ENCODE results near the gene TRIM4. TPM values are rescaled to one million over a fixed set of nuclear protein-coding genes. Genes with fewer than 3 reads are reported as not detected.
"Not testable (repeated sequence)": the region's sequence is repeated elsewhere in the genome, so short reads cannot be mapped to it uniquely, and the experiment has no call there.

Gene TRIM4
- total and polyA plus RNA-seq, 5 experiments from 2014 or later, result 22.2 to 70.6 (median 32.2) TPM

- POLR2A ChIA-PET, result interaction anchor here (0.7 kb wide), 1 partner anchor 551 kb away, joined by 3 read pairs; the partner anchor contains the start of gene ZCWPW1
Observed at GRCh38 chr7:99876933-99877332, 42.4 kb downstream of the TRIM4 start, which contains the start of gene OR2AE1. Gene OR2AE1, minus strand, starts transcription at chr7:99877033. Its CDS starts 0 bp downstream, at chr7:99877033.

GRCh38 chr7:99876491-99876890 is 42.8 kb downstream of the TRIM4 start:
- POLR2A ChIA-PET, result no interaction called here
- Mint-ChIP-seq H3K27ac (no peak overlapping the region), H3K4me3 (no peak overlapping the region), H3K36me3 (peaks cover 0 to 5% (median 0%) of the 10 kb centered on the region in 3 donors), H3K9me3 (no peaks in the 10 kb centered on the region), H3K27me3 (no peaks in the 10 kb centered on the region), H3K4me1 (peaks cover 0 to 1% (median 0%) of the 10 kb centered on the region in 4 donors)
- DNase-seq (no peak), ATAC-seq (no peak)

More at GRCh38 chr7:99876933-99877332, 42.4 kb downstream of the TRIM4 start, which contains the start of gene OR2AE1:
- Mint-ChIP-seq H3K4me1 (peaks cover 0 to 1% (median 0%) of the 10 kb centered on the region in 4 donors), H3K36me3 (peaks cover 0 to 5% (median 0%) of the 10 kb centered on the region in 3 donors), H3K9me3 (no peaks in the 10 kb centered on the region), H3K27ac (peak within 1 kb of the TSS in 3 of 10 donors; percentile 1 to 70 (median 12)), H3K27me3 (no peaks in the 10 kb centered on the region), H3K4me3 (no peak within 1 kb of the TSS)
- DNase-seq, result no peak
- ATAC-seq, result no peak

DNA sequence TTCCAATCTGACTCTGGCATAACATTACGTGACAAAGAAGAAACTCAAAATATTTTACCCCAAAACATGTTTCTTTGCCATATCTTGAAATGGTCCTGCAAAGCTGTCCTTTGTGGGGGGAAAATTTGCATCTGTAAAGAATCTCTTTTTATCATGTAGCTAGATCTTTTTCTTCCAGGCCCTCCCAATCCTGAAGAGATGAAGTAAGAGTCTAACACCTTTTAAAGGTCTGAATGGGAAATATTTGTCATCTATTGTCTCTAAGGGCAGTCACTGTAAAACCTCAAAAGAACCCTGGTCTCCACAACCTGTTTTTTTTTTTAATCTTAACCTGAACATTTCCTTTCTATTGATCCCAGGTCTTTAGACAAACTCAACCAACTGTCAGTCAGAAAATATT is 51.1 kb downstream of the TRIM4 start:
- no peak for DNase-seq
- peaks cover 0 to 11% (median 0%) of the 10 kb centered on the region in 9 donors for H3K9me3 Mint-ChIP-seq
- H3K27me3 Mint-ChIP-seq, result peaks cover 0 to 10% (median 7%) of the 10 kb centered on the region in 5 donors
- POLR2A ChIA-PET, result interaction anchor here (0.7 kb wide), 1 partner anchor 303 kb away, joined by 4 read pairs; no protein-coding TSS in a partner anchor
- H3K4me1 Mint-ChIP-seq, result no peaks in the 10 kb centered on the region
- peaks cover 0 to 15% (median 3%) of the 10 kb centered on the region in 3 donors for H3K36me3 Mint-ChIP-seq
- H3K27ac Mint-ChIP-seq, result no peak overlapping the region
- no peak for ATAC-seq
- H3K4me3 Mint-ChIP-seq, result no peak overlapping the region

DNA sequence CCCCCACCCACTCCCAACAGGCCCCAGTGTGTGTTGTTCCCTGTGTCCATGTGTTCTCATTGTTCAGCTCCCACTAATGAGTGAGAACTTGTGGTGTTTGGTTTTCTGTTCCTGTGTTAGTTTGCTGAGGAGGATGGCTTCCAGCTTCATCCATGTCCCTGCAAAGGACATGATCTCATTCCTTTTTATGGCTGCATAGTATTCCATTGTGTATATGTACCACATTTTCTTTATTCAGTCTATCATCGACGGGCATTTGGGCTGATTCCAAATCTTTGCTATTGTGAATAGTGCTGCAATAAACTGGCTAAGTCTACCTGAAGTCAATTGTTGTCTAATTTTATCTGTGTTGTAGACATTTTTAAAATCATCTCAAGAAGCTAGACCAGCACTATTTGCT is 51.9 kb downstream of the TRIM4 start:
- POLR2A ChIA-PET, H3K27ac Mint-ChIP-seq, H3K4me1 Mint-ChIP-seq, DNase-seq, H3K4me3 Mint-ChIP-seq, ATAC-seq: not testable (repeated sequence)
- H3K36me3 Mint-ChIP-seq, result peaks cover 0 to 11% (median 3%) of the 10 kb centered on the region in 3 donors
- peaks cover 0 to 11% (median 0%) of the 10 kb centered on the region in 9 donors for H3K9me3 Mint-ChIP-seq
- peaks cover 3 to 10% (median 10%) of the 10 kb centered on the region in 5 donors for H3K27me3 Mint-ChIP-seq

DNA sequence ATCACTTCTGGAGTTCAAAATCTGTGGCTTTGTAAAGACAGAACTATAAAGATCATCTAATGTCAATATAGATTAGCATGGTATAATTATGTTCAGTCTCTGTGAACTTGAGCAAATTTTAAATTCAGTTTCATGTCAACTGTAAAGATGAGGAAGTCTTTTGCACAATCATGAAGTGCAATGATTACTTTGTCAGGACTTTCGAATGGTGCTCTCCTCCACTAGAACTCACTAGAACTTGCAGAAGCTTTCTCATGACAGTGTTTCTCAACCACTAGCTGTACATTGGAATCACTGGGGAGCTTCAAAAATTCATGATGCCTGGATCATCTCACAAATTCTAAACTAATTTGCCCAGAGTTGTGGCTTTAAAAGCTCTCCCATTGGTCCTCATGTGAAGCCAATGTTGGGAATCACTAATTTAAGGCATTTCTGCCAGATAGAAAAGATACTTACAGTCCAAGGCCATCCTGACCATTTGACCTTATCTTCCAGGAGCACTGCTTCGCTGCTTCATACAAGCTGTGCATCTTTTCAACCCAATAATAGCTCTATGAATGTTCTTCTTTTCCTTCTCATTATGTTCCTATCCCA is 55.4 kb downstream of the TRIM4 start:
- H3K9me3 Mint-ChIP-seq, result peaks cover 0 to 11% (median 0%) of the 10 kb centered on the region in 9 donors
- peaks cover 0 to 10% (median 3%) of the 10 kb centered on the region in 3 donors for H3K36me3 Mint-ChIP-seq
- DNase-seq (no peak), ATAC-seq (no peak)
- H3K4me1 Mint-ChIP-seq, result no peaks in the 10 kb centered on the region
- POLR2A ChIA-PET, result no interaction called here
- H3K27ac Mint-ChIP-seq, result no peak overlapping the region
- H3K4me3 Mint-ChIP-seq, result no peak overlapping the region
- H3K27me3 Mint-ChIP-seq, result peaks cover 7 to 17% (median 13%) of the 10 kb centered on the region in 5 donors

GRCh38 chr7:99860281-99861127 is 58.8 kb downstream of the TRIM4 start:
- POLR2A ChIA-PET, result no interaction called here
- no peak for DNase-seq
- peaks cover 0 to 6% (median 0%) of the 10 kb centered on the region in 9 donors for H3K9me3 Mint-ChIP-seq
- no peak overlapping the region for H3K27ac Mint-ChIP-seq
- H3K4me1 Mint-ChIP-seq, result no peaks in the 10 kb centered on the region
- peaks cover 0 to 2% (median 0%) of the 10 kb centered on the region in 3 donors for H3K36me3 Mint-ChIP-seq
- no peak overlapping the region for H3K4me3 Mint-ChIP-seq
- H3K27me3 Mint-ChIP-seq, result peaks cover 5 to 17% (median 15%) of the 10 kb centered on the region in 5 donors
- ATAC-seq, result no peak

GRCh38 chr7:99855236-99855635 is 64.1 kb downstream of the TRIM4 start:
- Mint-ChIP-seq H3K27me3 (peaks cover 4 to 25% (median 10%) of the 10 kb centered on the region in 5 donors), H3K4me1 (no peaks in the 10 kb centered on the region), H3K4me3 (no peak overlapping the region), H3K27ac (no peak overlapping the region), H3K36me3 (peaks cover 0 to 2% (median 0%) of the 10 kb centered on the region in 3 donors), H3K9me3 (no peaks in the 10 kb centered on the region)
- POLR2A ChIA-PET, result no interaction called here
- DNase-seq, result no peak
- no peak for ATAC-seq

DNA sequence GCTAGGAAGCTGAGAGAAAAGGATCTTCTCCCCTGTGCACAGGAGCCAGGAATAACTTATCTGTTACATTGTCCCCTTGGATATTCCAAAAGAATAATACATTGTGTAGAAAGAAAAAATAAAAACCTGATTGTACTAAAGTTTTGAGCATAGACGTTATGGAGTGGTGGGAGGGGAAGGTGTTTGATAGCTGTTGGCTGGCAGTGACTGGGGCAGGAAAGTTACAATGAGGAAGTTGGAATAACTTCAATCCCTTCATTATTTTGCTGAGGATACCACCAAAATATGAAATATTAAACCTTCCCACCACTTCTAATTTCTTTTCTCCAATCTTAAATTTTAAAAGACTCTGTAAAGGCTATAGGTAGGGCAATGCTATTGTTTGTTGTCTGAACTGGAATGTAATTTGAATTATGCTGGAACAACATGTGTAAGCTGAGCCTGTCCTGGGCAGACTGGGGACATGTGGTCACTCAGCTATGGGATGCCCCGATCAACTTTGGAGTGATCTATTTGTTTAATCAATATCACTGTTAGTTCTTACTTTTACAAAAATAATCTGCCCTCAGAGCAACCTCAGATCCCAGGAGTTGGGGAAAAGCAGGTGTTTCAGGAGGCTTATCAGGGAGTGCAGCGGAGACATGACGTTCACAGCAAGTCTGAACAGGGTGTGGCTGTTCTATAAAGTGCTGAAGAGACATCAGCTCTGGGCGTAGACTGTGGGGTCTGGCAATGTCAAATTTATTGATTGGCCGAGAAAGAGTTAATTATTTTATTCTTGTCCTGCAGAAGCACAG is 70.7 kb downstream of the TRIM4 start:
- Mint-ChIP-seq H3K9me3 (no peaks in the 10 kb centered on the region), H3K4me3 (no peak overlapping the region), H3K27me3 (peaks cover 0 to 11% (median 2%) of the 10 kb centered on the region in 5 donors), H3K27ac (peak overlapping the region in 1 of 10 donors; percentile 36), H3K4me1 (no peaks in the 10 kb centered on the region), H3K36me3 (peaks cover 0 to 2% (median 0%) of the 10 kb centered on the region in 3 donors)
- no peak for ATAC-seq
- no peak for DNase-seq
- POLR2A ChIA-PET, result no interaction called here

GRCh38 chr7:99844328-99844727 is 75.0 kb downstream of the TRIM4 start:
- Mint-ChIP-seq H3K4me3 (no peak overlapping the region), H3K36me3 (peaks cover 0 to 2% (median 0%) of the 10 kb centered on the region in 3 donors), H3K9me3 (no peaks in the 10 kb centered on the region), H3K4me1 (no peaks in the 10 kb centered on the region), H3K27me3 (peaks cover 0 to 5% (median 2%) of the 10 kb centered on the region in 5 donors), H3K27ac (no peak overlapping the region)
- DNase-seq (no peak), ATAC-seq (no peak)
- POLR2A ChIA-PET, result no interaction called here

- no peaks in the 10 kb centered on the region for H3K4me1 Mint-ChIP-seq
- H3K36me3 Mint-ChIP-seq, result peaks cover 0 to 2% (median 0%) of the 10 kb centered on the region in 3 donors
- no peak overlapping the region for H3K4me3 Mint-ChIP-seq
- ATAC-seq, result no peak
- DNase-seq, result no peak
- peaks cover 0 to 5% (median 2%) of the 10 kb centered on the region in 5 donors for H3K27me3 Mint-ChIP-seq
- POLR2A ChIA-PET, result no interaction called here
- H3K27ac Mint-ChIP-seq, result no peak overlapping the region
- H3K9me3 Mint-ChIP-seq, result no peaks in the 10 kb centered on the region
Observed at GRCh38 chr7:99843808-99844207, 75.5 kb downstream of the TRIM4 start.

DNA sequence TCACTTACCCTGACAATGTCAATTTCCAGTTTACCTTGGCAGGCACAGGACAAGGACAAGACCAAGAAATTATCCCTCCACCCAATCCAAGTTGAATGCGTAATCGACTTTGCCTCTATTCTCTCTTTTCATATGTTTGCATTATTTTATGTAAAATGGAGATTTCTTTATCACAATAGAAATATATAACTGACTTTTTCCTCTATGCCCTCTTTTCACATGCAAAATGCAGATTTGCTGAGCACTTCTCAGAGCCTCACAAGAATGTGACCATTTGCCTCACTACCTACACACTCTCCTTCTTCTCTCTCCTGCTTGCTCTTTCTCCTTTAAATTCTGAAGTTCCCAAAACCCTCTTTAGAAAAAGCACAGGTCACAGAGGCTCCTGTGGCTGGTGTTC is 76.4 kb downstream of the TRIM4 start:
- peaks cover under 1 to 2% (median under 1%) of the 10 kb centered on the region in 4 donors for H3K4me1 Mint-ChIP-seq
- DNase-seq (no peak), ATAC-seq (no peak)
- H3K9me3 Mint-ChIP-seq, result no peaks in the 10 kb centered on the region
- H3K27me3 Mint-ChIP-seq, result peaks cover 0 to 3% (median 0%) of the 10 kb centered on the region in 5 donors
- H3K4me3 Mint-ChIP-seq, result no peak overlapping the region
- peaks cover 0 to 2% (median 0%) of the 10 kb centered on the region in 3 donors for H3K36me3 Mint-ChIP-seq
- H3K27ac Mint-ChIP-seq, result no peak overlapping the region
- POLR2A ChIA-PET, result no interaction called here
